ENCODE results near the gene NFIA.

NFIA gene

GRCh38 chr1:61386770-61387169 lies 304.4 kb downstream of the NFIA start:
- no peak for DNase-seq

GRCh38 chr1:61387829-61388228 lies 305.5 kb downstream of the NFIA start:
- no peak for DNase-seq

DNA sequence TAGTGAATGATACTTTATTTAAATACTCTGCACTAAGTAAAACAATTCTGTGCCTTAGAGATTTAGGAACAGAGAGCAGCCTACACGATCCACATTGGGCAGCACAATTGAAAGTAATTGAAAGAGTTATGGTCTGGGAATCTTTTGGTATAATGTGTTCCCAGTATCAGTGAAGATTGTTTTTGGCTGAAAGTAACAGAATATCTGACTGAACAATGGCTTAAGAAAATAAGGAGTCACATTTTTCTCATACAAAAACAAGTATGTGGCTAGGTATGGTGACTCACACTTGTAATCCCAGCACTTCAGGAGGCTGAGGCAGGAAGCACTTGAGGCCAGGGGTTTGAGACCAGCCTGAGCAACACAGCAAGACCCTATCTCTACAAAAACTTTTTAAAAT lies 306.2 kb downstream of the NFIA start:
- DNase-seq: no peak

- no peak for DNase-seq
These were observed 307.0 kb downstream of the NFIA start for GRCh38 chr1:61389194-61389925.

- DNase-seq: no peak
These were observed 307.8 kb downstream of the NFIA start for GRCh38 chr1:61389926-61390845.

DNA sequence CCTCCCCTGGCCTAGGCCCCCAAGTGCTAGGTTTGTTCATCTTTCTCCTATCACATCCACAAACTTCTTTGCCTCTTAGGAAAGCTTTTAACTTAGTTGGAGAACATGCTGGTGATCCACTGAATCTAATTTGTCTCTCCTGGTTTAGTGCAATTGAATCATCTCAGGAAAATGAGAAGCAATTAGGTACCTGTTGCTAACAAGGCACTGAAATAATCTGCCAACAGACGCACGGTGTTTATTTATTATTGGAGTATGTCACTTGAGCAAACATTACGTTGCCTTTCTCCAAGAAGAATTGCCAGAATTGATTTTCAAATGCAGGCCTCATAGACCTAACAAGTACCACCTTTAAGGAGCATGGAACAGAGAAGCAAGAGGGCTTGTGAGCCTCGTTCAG lies 309.4 kb downstream of the NFIA start:
- no peak for DNase-seq

DNA sequence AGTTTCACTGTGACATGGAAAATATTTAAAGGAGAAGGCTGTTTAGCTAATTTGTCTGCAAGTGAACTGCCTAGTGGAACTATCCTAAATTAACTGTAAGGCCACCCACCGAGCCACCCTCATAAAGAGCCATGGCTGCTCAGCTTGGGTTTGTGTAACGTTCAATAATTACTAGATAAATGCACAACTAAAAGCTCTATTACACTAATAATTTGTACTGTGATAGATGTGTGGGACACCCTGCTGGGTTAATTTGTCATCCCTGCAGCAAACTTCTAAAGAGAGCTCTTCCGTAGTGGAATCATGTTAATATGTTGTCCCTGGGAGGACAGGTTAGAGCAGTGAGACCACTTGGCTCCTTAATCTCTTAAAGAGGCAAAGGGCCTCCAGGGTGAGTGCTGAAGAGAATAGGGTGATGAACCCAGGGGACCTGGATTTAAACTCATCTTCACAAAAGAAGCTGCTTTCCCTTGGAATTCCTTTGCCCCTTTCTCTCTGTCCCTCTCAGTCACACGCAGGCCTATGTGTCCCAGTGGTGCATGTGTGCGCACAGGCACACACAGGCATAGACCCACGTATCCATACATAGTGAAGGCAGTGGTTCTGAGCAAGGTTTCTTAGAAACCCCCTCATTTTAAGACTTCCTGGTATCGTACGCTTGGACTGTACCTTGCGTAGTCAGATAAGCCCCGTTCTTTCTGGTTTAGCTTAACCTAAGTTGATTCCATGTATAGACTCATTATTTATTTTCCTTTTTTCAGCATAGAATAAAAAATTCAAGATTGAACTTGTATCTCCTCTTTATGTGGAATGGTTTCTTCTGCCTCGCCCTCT lies 310.3 kb downstream of the NFIA start:
- no peak for DNase-seq

DNA sequence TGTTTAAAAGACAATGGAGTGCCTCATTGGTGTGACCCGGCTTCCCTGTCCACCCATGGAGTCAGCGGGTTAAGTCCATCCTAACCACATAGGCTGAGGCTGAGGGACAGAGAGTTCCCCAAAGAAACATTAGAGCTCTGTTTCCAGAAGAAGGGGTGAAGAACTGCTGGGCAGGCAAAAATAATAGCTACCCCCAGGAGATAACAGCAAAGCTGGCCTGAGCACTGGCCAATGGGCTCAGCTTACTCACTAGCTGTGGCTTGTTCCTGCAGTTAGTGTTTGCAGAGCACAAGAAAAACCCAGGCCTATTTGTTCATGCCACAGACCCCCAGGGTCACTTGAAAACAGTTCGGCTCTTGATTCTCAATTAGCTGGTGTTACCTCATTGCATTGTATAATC lies 311.2 kb downstream of the NFIA start:
- DNase-seq: no peak

- DNase-seq: no peak
These were observed 312.9 kb downstream of the NFIA start for GRCh38 chr1:61395146-61395800.

DNA sequence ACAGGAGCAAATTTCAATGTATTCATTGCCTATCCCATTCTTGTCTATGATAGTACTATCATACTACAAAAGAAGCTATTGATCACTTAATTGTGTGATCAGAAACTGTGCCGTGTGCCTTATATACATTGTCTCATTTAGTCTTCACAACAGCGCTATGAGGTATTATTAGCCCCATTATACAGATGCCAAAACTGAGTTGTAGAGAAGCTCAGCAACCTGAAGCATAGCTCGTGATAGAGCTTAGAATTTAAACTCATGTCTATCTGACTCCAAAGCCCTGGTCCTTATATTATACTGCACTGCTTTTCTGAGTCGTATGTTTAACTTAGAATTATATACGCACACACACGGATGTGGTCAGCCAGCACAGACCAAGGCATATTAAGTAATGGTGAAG lies 315.1 kb downstream of the NFIA start:
- DNase-seq: no peak

DNA sequence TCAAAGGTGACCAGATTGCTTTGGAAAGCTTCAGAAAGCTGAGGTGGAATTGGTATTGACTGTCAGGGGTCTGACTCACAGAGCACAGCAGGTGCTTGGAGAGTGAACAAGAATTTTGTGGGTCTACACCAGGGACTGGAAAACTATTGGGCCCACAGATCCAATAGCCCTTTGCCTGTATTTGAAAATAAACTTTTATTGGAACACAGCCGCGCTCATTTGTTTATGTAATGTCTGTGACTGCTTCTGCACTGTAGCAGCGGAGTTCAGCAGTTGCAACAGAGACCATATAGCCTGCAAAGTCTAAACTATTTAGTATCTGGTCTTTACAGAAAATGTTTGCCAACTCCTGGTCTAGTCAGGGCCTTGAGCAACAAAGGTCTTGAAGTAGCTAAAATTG lies 315.6 kb downstream of the NFIA start:
- DNase-seq: no peak

- DNase-seq: no peak
These were observed 316.8 kb downstream of the NFIA start for GRCh38 chr1:61399199-61399598.

DNA sequence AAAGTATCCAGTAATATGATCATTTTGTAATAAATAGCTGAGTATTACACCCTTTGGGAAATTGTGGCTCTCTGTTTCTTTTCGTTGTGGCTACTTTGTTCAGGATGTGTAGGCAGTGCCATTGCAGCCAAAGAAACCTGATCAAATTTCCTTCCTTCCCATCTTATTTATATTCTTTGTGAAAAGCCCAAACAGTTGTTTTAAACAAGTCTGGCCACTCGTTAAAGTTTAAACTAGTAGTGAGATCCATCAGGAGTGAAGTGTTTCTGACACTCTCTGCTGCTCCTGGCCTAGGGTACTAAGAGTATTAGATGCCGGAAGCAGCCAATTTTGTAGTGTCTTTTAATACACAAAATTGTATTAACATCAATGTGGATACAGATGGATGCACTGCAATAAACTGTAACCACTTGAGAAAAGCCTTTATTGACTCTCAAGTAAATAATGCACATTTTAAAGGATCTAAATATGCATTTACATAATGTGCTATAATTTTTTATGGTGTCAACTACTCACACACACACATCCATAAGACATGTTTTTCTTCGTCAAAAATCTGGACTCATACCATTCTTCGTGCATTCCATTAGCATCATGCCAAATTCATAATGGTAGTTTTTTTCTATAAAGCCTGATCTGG lies 317.9 kb downstream of the NFIA start:
- DNase-seq: no peak

DNA sequence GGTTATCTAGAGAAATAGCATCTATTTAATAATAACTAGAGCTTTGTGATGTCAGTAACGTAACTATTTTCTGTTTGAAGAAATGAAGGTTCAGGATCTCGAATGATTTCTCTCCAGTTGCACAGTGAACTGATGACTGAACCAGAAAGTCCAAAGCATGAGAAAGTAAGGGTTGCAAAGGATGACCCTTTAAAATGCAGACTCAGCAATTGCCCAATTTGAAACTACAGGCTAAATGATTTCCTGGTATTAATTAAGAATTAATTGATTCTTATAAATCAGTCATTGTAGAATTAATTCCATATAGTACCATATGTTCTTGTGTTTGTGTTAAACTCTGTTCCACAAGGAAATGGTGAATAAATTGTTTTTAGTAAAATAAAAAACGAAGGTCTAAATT lies 318.6 kb downstream of the NFIA start:
- no peak for DNase-seq

DNA sequence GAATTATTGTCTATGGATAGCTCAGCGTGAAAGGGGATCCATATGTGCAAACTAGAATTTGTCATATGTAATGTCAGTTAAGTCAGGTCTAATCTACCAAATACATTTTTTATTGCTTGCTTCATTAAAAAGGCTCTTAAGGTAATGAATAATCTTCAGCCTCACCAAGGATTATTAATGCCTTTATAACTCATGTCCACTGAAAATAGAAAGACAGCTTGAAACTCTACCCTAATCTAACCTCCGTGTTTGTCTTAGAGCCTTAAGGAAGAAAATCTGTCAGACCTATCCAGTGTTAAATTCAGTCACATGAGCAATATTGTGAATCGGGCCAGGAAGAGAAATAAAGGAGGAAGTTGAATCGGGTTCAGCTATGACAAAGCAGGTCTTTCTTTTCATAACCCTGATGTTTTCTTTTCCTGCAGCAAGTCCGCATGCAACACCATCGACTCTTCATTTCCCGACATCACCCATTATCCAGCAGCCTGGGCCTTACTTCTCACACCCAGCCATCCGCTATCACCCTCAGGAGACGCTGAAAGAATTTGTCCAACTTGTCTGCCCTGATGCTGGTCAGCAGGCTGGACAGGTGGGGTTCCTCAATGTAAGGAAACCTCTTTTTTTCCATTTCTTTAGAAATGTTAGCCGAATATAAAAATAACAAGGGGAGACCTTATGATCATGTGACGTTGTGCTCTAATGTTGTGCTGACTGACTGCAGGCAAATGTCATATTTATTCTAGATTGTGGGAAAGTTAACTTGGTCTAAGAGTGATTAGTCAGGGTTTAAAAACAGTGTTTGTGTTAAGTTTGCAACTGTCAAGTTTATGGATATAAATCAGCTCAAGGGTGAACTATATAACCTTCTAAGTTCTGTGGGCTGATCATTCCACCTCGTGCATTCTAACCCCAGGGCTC lies 321.6 kb downstream of the NFIA start:
- no peak for DNase-seq

GRCh38 chr1:61404597-61405376 lies 322.4 kb downstream of the NFIA start:
- no peak for DNase-seq

GRCh38 chr1:61406467-61406866 lies 324.1 kb downstream of the NFIA start:
- no peak for DNase-seq

- DNase-seq: no peak
These were observed 330.2 kb downstream of the NFIA start for GRCh38 chr1:61412601-61413000.

GRCh38 chr1:61419196-61419595 lies 336.8 kb downstream of the NFIA start:
- DNase-seq: no peak

GRCh38 chr1:61419657-61420056 lies 337.3 kb downstream of the NFIA start:
- no peak for DNase-seq
